GM21423 (cell line): ENCODE results near the gene NRXN3.
"Not testable (repeated sequence)": the region's sequence is repeated elsewhere in the genome, so short reads cannot be mapped to it uniquely, and the experiment has no call there.

Experiments
- ATAC-seq: cut with Tn5 transposase; IDR thresholded peaks from one replicate; pipeline ENCODE4 v1.9.1; 2021; ENCODE audit warnings: mild to moderate bottlenecking, moderate library complexity; ENCODE audit not compliant: unreplicated experiment

NRXN3 gene

GRCh38 chr14:78455896-78456435 is 285.8 kb downstream of the NRXN3 start:
- peak; percentile 58 for ATAC-seq

GRCh38 chr14:78469947-78470346 is 299.8 kb downstream of the NRXN3 start:
- ATAC-seq, result no peak

GRCh38 chr14:78479127-78479780 is 309.1 kb downstream of the NRXN3 start:
- ATAC-seq, result no peak

GRCh38 chr14:78484028-78484427 is 313.9 kb downstream of the NRXN3 start:
- no peak for ATAC-seq

- no peak for ATAC-seq
These were observed 315.9 kb downstream of the NRXN3 start for GRCh38 chr14:78486081-78486480.

- ATAC-seq, result no peak
These were observed 316.4 kb downstream of the NRXN3 start for GRCh38 chr14:78486621-78487020.

GRCh38 chr14:78487573-78487972 is 317.4 kb downstream of the NRXN3 start:
- ATAC-seq, result not testable (repeated sequence)

- ATAC-seq, result no peak
These were observed 318.8 kb downstream of the NRXN3 start for GRCh38 chr14:78488938-78489337.

GRCh38 chr14:78491048-78491447 is 320.9 kb downstream of the NRXN3 start:
- no peak for ATAC-seq

- ATAC-seq, result no peak
These were observed 328.0 kb downstream of the NRXN3 start for GRCh38 chr14:78498062-78498595.

GRCh38 chr14:78501909-78502308 is 331.7 kb downstream of the NRXN3 start:
- no peak for ATAC-seq

GRCh38 chr14:78508023-78508422 is 337.9 kb downstream of the NRXN3 start:
- no peak for ATAC-seq

GRCh38 chr14:78509516-78509915 is 339.3 kb downstream of the NRXN3 start:
- ATAC-seq, result no peak

GRCh38 chr14:78512021-78512420 is 341.8 kb downstream of the NRXN3 start:
- ATAC-seq, result no peak

- no peak for ATAC-seq
These were observed 349.7 kb downstream of the NRXN3 start for GRCh38 chr14:78519863-78520262.

- no peak for ATAC-seq
These were observed 354.0 kb downstream of the NRXN3 start for GRCh38 chr14:78524196-78524595.

- no peak for ATAC-seq
These were observed 354.6 kb downstream of the NRXN3 start for GRCh38 chr14:78524766-78525165.

GRCh38 chr14:78530078-78530477 is 359.9 kb downstream of the NRXN3 start:
- no peak for ATAC-seq

GRCh38 chr14:78534141-78534540 is 364.0 kb downstream of the NRXN3 start:
- no peak for ATAC-seq

GRCh38 chr14:78535041-78535440 is 364.9 kb downstream of the NRXN3 start:
- ATAC-seq, result no peak

- ATAC-seq, result not testable (repeated sequence)
These were observed 371.6 kb downstream of the NRXN3 start for GRCh38 chr14:78541788-78542187.

GRCh38 chr14:78543433-78543832 is 373.3 kb downstream of the NRXN3 start:
- no peak for ATAC-seq

- no peak for ATAC-seq
These were observed 390.9 kb downstream of the NRXN3 start for GRCh38 chr14:78561074-78561473.
